Lower lobe of right lung (tissue), 2 donors: ENCODE results near the gene TJAP1. TPM values are rescaled to one million over a fixed set of nuclear protein-coding genes. Genes with fewer than 3 reads are reported as not detected.

Experiments
- ATAC-seq, 2 donors: fragments of 200-7000 bp; cut with Tn5 transposase; one replicate each; pipeline ENCODE4 v1.9.1; 2020 to 2022; ENCODE audit warnings: mild to moderate bottlenecking in 2 of 2, moderate library complexity in 2 of 2
- DNase-seq: peaks from one replicate; pipeline ENCODE4 v3.0.0-alpha.2; 2020
- H3K27ac ChIP-seq: fragments of 200-600 bp; one replicate; pipeline ENCODE4 v1.8.0; 2022
- H3K27me3 ChIP-seq: fragments of 200-600 bp; one replicate; pipeline ENCODE4 v1.8.0; 2022; ENCODE audit warnings: low read depth
- H3K36me3 ChIP-seq: fragments of 200-600 bp; one replicate; pipeline ENCODE4 v1.8.0; 2022; ENCODE audit warnings: mild to moderate bottlenecking
- H3K4me1 ChIP-seq: fragments of 200-600 bp; one replicate; pipeline ENCODE4 v1.8.0; 2022
- H3K4me3 ChIP-seq: fragments of 200-600 bp; one replicate; pipeline ENCODE4 v1.8.0; 2022; ENCODE audit warnings: mild to moderate bottlenecking
- H3K9me3 ChIP-seq: fragments of 200-600 bp; one replicate; pipeline ENCODE4 v1.8.0; 2022
- CTCF ChIP-seq: fragments of 200-600 bp; IDR thresholded peaks from one replicate; pipeline ENCODE4 v1.8.0; 2022; ENCODE audit warnings: antibody characterized with exemption, mild to moderate bottlenecking
- intact Hi-C: fragments of 100-400 bp; cut with DNase I; formaldehyde crosslinking; loops from one replicate; pipeline ENCODE4 v1.11.0; 2022
- total RNA-seq: library from RNA; stranded (reverse); fragmentation: NEBNext Ultra II Directional; extraction: Animal tissue kit (Norgen Biotek cat#: 25700); gene quantifications from one replicate; pipeline ENCODE4 v1.2.1, GENCODE V29; 2021
- donor health status: DM: no; HTN: yes; CAD: no; lungs with severe emphysema.

TJAP1 gene
- total RNA-seq, 1 donor from 2014 or later, result 34.3 TPM

- peaks cover 15% of the 10 kb centered on the region for H3K4me1 ChIP-seq
- H3K36me3 ChIP-seq, result peaks cover 12% of the 10 kb centered on the region
- H3K27ac ChIP-seq, result no peak overlapping the region
- H3K27me3 ChIP-seq, result no peaks in the 10 kb centered on the region
- ATAC-seq (no peak), DNase-seq (no peak)
- H3K4me3 ChIP-seq, result no peak overlapping the region
- no peaks in the 10 kb centered on the region for H3K9me3 ChIP-seq
- intact Hi-C loops, result no loop called here
- TF ChIP-seq CTCF, result no peak
Observed at GRCh38 chr6:43488667-43489276, 11.4 kb downstream of the TJAP1 start.

- TF ChIP-seq CTCF, result no peak
- H3K4me1 ChIP-seq, result peaks cover 15% of the 10 kb centered on the region
- DNase-seq (no peak), ATAC-seq (no peak)
- intact Hi-C loops, result no loop called here
- no peak overlapping the region for H3K27ac ChIP-seq
- H3K36me3 ChIP-seq, result peaks cover 12% of the 10 kb centered on the region
- H3K27me3 ChIP-seq, result no peaks in the 10 kb centered on the region
- H3K9me3 ChIP-seq, result no peaks in the 10 kb centered on the region
- no peak overlapping the region for H3K4me3 ChIP-seq
Observed at GRCh38 chr6:43489277-43490072, 12.1 kb downstream of the TJAP1 start.

- H3K4me1 ChIP-seq, result peaks cover 24% of the 10 kb centered on the region
- no peak overlapping the region for H3K27ac ChIP-seq
- H3K36me3 ChIP-seq, result peaks cover 12% of the 10 kb centered on the region
- no peaks in the 10 kb centered on the region for H3K9me3 ChIP-seq
- TF ChIP-seq CTCF, result no peak
- H3K4me3 ChIP-seq, result no peak overlapping the region
- ATAC-seq (no peak), DNase-seq (no peak)
- H3K27me3 ChIP-seq, result no peaks in the 10 kb centered on the region
- intact Hi-C loops, result no loop called here
Observed at GRCh38 chr6:43490523-43490939, 13.2 kb downstream of the TJAP1 start.

GRCh38 chr6:43491750-43492661 lies 14.6 kb downstream of the TJAP1 start:
- intact Hi-C loops, result no loop called here
- ATAC-seq (peak; percentile 60 to 76), DNase-seq (peak; percentile 73)
- TF ChIP-seq CTCF, result no peak
- Histone ChIP-seq H3K4me1 (peaks cover 37% of the 10 kb centered on the region), H3K27me3 (no peaks in the 10 kb centered on the region), H3K36me3 (peaks cover 12% of the 10 kb centered on the region), H3K27ac (peak overlapping the region; percentile 53), H3K4me3 (no peak overlapping the region), H3K9me3 (no peaks in the 10 kb centered on the region)

GRCh38 chr6:43492673-43493072 lies 15.3 kb downstream of the TJAP1 start:
- Histone ChIP-seq H3K27me3 (no peaks in the 10 kb centered on the region), H3K27ac (peak overlapping the region; percentile 53), H3K4me3 (no peak overlapping the region), H3K9me3 (no peaks in the 10 kb centered on the region), H3K36me3 (peaks cover 9% of the 10 kb centered on the region), H3K4me1 (peaks cover 37% of the 10 kb centered on the region)
- ATAC-seq (peak in 1 of 2 donors; percentile 30), DNase-seq (no peak)
- TF ChIP-seq CTCF, result no peak
- intact Hi-C loops, result no loop called here
